Activated CD4-positive, alpha-beta T cell treated with anti-CD3 and anti-CD28 coated beads, Interleukin-2, amount 50 U/mL, for 24 hours (primary cell): ENCODE results near the gene UBL7.

Experiments
- DNase-seq, 2 donors: peaks; one replicate each; pipeline ENCODE4 v3.0.0-alpha.2; 2020; ENCODE audit warnings: low read depth in 1 of 2, low spot score in 1 of 2

UBL7 gene

DNA sequence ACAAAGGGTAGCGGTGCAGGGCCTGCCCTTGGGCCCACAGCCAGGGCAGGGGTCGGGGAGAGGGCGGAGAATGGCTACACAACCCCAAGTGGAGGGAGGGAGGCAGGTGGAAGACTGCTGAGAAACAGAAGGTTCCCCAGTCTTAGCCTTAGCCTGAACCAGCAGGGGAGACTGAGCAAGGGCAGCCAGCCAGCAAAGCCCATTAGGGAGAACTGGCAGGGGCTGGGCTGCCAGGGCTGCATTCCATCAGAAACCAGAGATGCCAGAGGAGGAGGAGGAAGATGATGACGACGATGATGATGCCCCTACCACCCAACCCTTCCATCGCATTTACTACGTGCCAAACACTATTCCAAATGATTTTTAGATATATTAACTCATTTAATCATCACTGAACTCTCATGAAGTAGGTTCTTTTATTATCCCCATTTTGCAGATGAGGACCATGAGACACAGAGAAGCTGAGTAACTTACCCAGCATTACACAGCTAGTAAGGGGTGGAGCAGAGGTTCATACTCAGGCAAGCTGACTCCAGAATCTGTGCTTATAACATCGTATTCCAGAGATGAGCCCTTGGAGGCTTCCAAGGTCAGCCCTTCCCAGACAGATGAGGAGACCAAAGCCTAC, 35.9 kb downstream of the UBL7 start:
- no peak for DNase-seq

DNA sequence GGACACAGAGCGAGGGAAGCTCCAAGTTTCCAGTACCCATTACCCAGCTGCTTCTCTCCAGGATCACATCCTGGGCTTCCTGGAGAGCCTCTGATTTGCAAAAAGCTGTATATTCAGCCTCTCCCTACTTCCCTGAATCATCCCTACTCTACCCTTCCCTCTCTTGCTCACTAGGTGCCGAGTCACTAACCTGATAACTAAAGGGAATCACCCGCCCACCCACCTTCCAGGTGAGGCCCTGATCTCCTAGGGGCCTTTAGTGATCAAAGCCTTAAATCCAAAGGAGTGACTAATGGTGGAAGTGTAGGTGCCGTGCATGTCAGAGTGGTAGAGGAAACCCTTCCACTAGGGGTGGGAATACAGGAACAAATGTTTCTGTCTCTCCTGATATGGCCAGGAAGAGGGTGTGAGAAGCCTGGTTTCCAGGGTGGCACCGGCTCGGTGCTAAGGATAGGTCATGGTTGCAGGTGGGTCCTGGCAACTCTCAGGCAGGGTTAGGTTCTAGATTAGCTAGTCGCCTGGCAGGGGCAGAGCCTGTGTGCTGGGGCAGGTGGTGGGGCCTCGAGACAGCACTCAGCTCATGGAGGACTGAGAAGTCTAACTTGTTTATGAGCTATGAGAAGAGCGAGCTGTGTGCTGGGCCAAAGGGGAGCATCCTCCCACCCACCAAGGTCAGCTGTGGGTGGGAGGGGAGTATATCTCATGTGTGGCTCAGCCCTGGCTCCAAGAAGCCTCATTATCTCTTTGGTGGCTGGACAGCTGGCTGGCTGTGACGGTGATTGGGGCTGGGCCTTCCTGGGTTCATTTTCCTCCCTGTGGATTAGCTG, 37.3 kb downstream of the UBL7 start:
- no peak for DNase-seq

DNA sequence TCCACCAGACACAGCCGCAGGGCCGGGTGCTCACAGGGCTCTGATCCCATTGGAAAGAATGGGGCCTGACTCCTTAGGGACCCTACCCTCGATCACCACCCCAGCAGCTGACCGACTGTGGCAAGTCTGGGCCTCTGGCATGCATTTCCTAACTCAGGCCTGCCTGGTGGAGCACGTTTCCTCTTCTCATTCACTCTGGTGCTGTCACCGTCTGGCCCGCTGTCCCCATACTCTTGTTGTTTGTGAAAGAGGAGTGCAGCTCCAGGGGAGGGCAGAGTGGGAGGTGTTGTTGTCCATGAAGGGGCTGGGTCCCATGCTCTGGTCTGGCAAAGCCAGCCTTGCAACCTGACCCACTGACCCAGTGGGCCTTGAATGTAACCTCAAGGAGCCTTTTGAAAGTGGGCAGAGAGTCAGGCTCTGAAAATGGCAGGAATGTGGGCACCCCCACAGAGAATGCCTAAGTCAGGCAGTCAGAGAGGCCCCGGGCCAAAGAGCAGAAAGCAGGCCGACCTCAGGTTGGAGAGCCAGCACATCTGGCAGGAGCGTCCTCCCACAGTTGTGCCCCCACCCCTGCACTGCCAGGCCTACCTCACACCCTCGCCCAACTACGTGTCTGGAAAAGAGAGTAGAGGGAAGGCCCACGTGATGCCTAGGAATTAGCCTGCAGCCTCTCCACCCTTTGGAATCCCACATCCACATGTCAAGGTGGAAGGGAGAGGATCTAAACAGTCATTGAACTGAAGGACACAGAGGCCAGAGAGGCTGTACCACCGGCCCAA, 38.1 kb downstream of the UBL7 start:
- DNase-seq = no peak

DNA sequence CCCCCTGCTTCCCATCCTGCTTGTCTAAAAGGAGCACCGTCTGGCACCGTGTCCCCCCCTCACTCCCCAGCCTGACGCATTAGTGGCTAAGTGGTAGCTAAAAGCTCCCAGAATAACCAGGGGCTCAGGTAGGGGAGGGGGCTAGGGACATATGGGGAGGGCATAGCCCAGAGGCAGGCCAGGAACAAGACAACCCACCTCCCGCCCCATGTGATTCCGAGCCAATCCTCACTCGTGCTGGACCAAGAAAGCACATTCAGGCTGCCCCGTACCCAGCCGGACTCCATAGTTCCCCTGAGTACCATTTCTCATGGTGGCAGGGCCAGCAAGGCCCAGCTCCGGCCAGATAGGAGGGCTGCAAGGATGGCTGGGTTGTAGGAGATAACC, 38.7 kb downstream of the UBL7 start:
- DNase-seq = no peak

DNA sequence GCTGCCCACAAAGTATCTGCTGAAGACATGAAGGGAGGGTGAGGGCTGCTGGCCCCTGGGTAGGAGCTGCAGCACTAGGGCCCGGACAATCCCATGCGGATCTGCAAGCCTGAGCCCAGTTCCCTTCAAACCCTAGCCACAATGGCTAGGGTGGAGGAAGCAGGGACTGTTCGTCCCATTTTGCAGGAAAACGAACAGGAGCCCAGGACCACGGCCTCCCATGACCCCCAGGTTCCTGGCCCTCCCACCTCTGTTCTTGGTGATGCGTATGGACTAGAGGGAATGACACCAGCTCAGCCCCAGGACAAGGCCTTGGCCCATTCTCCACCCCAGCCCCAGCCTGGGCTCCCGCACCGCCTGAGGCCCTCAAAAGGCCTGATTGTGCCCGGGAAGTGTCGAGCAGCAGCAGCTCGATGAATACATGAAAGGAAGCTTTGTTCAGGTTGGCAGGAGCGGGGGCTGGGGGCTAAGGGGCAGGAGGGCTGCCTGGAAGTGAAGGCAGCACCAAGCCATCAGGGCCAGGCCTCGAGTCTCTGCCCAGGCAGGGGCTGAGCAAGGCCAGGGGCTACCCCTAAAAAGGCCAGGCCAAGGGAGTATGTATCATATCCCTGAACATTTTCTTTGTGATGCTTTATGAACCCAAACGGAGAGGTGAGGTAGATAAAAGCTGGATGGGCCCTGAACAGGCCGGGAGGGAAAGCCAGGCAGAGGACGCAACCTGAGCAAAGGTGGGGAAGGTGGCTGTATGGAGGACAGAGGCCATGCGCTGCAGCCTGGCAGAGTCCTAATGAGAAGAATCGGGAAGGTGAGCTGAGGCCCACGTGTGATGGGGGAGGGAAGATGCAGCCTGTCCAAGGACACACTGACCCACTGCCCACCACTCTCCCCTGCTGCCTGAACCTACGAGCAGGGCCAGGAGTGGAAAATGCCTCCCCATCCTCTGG, 39.4 kb downstream of the UBL7 start:
- no peak for DNase-seq

DNA sequence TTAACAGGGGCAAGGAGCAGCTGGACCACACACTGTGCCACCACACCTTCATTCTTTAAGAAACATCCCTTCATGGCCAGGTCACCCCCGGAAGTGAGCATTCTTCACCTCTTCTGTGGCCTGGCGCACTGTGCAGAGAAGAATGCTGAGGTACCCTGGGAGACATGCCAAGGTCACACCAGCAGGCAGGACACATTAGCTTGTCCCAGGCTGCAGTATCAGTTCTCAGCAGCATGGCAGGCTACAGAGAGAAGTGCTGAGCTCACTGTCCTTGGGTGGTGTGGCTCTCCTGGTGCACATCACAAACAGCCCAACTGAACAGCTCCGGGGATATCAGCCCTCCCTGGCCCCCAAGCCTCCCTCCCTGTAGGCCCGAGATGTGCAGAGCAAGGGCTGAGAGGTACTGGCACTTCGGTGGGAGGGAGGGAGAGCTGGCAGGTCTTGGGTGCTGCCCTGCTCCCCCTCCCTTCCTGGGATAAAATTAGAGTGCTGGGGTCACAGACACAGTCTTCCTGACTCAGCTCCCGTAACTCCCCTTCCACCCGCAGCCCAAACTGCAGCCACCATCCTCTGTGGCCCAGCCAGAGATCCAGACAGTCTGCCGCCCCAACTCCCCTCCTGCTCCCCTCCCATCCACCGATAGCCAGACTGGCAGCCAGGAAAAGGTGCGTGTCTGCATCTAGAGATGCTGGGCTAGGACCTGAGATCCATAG, 40.6 kb downstream of the UBL7 start:
- no peak for DNase-seq

DNA sequence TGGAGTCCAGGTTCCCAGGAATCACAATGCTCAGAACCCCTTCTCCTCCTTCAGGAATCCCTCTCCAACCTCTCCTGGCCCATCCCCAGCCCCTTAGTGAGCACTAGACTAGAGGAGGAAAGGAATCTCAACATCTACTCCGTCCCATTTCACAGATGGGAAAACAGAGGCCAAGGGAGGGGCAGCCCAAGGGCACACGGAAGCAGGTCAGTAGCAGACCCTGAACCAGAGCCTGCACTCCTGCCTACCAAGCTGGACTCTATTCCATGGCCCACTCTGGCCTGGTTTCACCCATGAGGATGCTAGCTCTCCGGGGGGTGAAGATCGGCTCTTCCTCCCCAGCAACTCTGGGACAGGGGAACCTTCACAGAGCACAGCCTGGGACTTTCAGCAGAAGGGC, 41.5 kb downstream of the UBL7 start:
- DNase-seq = no peak

DNA sequence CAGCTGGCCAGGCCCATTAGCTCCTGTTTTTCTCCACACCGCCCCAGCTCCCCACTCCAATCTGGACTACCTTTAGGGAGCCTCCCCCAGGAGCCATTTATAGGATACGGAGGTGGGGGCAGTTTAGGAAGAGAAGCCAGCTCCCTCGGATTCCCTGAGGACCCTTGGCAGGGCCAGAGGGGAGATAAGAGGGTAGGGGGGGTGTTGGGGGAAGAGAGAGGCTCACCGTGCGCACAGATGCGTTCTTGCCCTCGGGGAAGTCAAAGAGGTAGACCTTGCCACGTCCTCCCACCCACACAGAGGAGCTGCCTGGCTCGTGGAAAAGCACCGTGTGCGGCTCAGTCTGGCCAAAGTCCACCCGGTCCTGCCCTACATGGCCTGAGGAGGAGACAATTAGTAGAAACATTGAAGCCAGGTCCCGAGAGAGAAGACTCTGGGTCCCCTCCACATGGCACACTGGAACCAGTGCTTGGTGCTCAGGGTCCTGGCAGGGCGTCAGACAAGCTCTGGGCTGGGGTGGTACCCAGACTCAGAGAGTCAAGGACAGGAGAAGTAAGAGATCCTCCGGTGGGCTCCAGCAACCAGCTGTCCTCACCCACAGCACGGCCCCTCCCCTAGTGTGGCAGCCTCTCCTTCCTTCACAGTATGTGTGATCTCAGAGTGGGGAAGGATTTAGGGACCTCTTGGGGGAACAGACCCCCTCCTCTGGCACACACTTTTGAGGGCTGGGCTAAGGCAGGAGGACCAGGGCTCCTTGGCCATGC, 42.2 kb downstream of the UBL7 start:
- no peak for DNase-seq

DNA sequence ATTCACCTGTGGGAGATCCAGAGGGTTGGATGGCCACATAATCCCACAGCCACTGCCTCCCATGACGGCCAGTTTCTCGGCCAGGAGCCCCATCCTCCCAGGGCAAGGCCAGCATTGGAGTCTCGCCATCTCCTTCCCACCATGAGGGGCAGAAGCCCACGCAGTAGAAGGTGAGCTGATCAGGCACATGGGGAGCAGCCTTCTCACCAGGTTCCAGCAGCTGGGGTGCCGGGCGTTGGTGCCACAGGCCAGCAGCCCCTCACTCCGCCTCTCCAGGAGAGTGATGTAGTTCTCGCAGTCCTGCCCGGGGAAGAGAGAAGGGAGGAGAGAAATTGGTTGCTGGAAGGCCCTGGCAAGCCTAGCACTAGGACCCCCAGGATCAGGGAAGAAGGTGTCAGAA, 43.3 kb downstream of the UBL7 start:
- DNase-seq = no peak

DNA sequence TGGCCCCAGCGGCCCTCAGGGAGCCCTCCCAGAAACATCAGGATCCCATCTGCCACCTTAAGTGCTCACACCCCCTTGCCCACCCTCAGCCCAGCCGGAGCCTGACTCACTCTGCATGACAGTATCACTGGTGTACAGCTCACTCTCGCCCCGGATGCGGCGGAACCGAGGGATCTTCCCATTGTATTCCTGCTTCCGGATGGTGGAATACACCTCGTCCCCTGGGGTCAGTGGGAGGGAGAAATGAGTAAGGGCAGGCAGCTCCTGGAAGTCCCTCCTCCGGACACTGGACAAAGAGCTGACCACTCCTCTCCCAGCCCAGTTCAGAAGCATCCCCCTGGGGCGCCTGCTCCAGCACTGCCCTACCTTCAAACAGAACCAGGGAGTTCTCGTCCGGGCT, 43.7 kb downstream of the UBL7 start:
- no peak for DNase-seq

DNA sequence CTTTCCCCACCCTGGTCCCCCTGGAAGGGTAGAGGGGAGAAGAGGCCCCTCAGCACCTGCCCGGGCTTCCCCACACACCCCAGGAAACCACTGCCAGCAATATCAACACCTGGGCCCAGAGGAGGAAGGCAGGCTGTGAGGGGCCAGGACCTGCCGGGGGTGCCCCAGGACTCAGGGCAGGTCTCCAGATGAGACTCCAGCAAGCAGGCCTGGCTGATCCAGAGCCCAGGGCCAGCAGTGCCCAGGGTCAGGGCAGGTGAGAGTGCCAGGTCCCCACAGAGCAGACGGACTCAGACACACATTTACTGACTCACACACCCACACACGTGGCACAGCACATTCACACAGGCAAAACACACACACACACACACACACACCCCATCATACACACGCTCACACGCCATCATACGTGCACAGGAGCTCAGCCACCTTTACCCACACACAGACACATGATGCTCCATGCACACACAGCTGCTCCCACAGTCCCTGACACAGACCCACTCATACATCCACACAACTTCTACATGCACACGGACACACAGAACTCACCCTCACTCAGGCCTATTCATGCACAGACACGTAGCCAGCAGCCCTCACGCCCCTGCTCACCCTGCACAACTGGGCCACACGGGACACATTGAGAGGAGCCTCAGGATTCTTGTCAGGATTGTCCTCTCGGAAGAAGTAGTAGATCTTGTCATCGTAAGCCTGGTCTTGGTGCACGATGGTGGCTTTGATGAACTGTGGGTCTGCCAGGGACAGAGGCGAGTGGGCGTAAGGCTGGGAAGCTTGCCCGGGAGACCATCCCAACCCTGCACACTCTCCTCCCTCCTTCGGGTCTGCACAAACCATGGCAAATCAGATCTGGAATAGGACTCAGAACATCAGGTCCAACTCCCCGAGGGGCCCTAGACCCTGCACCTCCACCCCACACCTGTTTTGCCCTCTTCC, 44.7 kb downstream of the UBL7 start:
- DNase-seq = no peak

DNA sequence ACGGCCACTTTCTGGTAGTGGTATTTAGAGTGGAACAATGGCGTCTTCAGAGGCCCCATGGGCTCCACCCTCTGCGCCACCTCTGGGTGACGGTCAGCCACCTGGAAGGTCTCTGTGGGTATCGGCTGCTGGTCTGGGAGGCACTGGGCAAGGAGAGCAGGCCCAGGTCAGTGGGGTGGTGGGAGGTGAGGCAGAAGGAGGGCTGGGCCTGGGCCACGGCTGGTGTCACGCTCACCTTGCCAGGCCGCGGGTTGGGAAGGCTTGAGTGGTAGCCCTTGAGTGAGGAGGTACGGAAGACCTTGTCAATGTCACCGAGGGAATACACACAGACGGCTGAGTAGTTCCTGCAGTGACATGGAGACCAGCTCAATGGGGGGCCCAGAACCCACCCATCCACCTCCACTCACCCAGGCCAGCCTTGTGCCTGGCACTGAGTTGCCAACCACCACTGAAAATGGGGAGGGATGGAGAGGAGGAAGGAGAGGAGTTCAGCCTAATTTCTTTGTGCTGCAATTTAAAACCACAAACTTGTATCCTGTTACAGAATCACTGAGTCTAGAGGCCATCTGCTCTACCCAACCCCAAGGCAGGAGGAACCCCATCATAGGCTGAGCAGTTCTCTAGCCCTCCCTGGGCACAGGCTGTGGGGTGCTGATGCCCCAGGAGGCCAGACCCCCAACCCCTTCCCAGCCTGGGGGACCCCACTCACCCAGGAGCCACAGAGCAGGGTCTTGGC, 46.2 kb downstream of the UBL7 start:
- no peak for DNase-seq

DNA sequence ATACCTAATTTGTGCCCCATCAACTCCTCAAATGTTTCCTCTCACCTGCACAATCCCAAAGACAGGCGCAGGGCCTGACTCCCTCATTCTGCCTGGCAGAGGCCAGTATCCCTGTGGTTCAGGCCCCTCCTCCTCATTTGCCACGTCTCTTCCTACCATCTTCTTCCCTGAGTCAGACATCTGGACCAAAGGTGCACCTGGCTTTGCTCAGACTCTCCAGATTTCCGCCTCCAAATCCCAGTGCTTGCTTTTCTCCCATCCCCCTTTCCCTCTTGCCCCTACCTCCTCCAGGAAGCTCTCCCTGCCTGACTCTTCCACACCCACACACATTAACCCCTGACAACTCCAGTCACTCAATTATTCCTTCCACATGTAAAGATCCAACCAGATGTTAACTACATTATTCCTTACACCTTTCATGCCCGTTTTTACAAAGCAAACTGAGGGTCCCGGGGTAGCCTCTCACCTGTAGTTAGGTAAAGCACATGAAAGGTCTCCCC, 46.8 kb downstream of the UBL7 start:
- no peak for DNase-seq

DNA sequence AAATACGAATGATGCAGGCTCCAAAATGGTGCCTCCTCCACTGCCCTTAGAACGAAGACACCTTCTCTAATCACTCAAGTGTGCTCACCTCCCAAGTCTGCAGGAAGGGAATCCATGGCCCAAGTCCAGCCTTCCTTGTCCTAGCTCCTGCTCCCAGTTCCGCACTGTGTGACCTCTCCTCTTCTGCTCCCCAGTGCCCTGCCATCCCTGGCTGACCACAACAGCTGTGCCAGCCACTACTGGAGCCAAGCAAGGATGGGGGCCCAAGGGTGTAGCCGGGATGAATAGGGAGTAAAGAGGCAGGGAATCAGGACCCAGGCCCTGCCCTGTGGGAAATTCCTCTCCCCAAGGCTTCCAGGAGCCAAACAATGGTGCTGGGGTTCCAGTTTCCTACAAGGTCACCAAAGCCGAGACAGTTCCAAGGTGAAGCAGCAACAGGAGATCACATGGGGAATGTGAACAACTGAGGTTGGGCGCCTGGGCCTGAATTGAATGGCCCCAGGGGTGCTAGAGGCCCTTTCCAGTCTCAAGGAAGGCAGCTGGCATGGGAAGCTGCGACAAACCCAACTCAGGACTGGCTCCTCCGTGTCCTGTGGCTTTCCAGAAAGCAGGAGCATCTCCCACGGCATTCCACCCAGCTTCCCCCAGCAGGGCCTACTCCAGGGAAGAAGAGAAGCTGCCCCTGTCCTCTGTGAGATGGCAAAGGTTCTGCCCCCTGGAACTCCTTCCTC, 47.4 kb downstream of the UBL7 start:
- no peak for DNase-seq

DNA sequence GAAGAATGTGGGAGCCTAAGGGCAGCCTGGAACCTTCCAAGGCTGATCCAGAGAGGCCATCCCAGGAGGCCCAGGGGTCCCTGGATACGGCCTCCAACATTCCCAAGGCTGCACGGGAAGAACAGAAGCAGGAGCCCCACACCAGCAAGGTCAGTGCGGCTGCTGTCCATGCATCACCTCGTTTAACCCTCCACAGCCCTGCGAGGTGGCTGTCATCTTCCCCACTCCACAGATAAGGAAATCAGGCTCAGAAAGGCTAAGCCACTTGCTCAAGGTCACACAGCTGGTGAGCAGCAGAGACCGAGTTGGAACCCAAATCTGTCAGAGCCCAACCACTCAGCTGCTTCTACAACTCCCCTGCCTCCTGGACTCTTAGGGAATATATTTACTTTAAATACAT, 48.8 kb downstream of the UBL7 start:
- no peak for DNase-seq

DNA sequence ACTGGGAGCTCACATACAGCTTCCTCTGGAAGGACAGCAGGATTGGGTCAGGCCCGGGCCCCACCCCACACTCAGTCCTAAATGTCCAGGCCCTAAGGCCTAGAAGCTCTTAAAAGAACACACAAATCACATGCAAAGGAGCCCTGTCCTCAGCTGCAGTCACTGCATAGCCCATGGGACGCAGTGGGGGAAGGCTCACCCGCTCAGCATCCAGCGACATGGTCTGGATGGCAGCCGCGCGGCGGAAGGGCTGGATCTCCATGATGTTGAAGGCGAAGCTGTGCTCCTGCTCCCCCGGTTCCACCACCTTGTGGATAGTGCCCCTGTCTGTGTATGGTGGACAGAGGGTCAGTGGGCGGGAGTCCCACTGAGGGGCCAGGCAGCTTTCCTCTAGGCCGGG, 49.3 kb downstream of the UBL7 start:
- no peak for DNase-seq

DNA sequence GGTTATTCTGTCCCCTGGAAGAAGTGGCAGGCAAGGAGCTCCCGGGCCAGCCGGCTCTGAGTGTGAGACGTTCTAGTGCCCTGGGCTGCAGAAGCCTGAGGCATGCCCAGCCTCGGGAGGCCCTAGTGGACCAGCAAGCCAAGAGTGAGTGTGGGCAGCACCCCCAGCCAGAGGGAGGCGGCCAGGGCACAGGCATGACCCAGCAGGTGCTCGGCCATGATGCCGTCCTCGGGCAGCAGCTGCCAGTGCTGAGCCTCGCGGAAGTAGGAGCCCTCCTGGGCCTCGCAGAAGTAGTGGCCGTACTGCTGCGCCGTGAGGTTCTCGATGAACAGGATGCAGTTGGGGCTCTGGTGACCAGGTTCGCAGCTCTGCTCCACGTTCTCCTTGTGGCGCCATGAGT, 50.5 kb downstream of the UBL7 start:
- DNase-seq = no peak
